Prostate gland (tissue), 2 donors: ENCODE measurements around the gene POPDC3. TPM values are rescaled to one million over a fixed set of nuclear protein-coding genes. Genes with fewer than 3 reads are reported as not detected.

Source experiments
- DNase-seq: peaks from one replicate; pipeline ENCODE4 v3.0.0-alpha.2; 2019; ENCODE audit warnings: low spot score
- H3K27ac ChIP-seq, 2 donors: fragments of 200-600 bp; sonication (generic); 2 replicates each; pipeline ENCODE4 v1.5.1; 2017 to 2019
- H3K27me3 ChIP-seq: fragments of 200-600 bp; sonication (generic); replicated peaks from 2 replicates; pipeline ENCODE4 v1.5.1; 2019; ENCODE audit not compliant: insufficient read depth
- H3K36me3 ChIP-seq, 2 donors: fragments of 200-600 bp; sonication (generic); 1 replicate in 1 of 2; 2 replicates in 1 of 2; pipeline versions ENCODE4 v1.5.1 to v1.8.1; 2017 to 2019
- H3K4me1 ChIP-seq: fragments of 200-600 bp; sonication (generic); replicated peaks from 2 replicates; pipeline ENCODE4 v1.5.1; 2019
- H3K4me3 ChIP-seq, 2 donors: fragments of 200-600 bp; sonication (generic); 2 replicates each; pipeline ENCODE4 v1.5.1; 2017 to 2019
- H3K9me3 ChIP-seq: fragments of 200-600 bp; sonication (generic); 2 replicates; pipeline ENCODE4 v1.5.1; 2017
- POLR2A ChIP-seq: fragments of 450-650 bp; IDR thresholded peaks from one replicate; pipeline ENCODE4 v1.6.1; 2016; ENCODE audit warnings: antibody characterized with exemption, mild to moderate bottlenecking
- POLR2AphosphoS5 ChIP-seq: sonication (generic); formaldehyde crosslinking; IDR thresholded peaks from one replicate; pipeline ENCODE4 v1.6.1; 2017; ENCODE audit warnings: antibody characterized with exemption
- WGBS: methylation state at CpG from one replicate; pipeline ENCODE4 v1.1.5; 2018; 5-methylcytosine and 5-hydroxymethylcytosine counted together
- intact Hi-C: fragments of 100-400 bp; cut with DNase I; formaldehyde crosslinking; loops from one replicate; pipeline ENCODE4 v1.14.2; 2022
- total RNA-seq, 2 donors: library from RNA; depleted of rRNA; stranded (reverse); fragments of >200 nt; gene quantifications; one replicate each; pipeline ENCODE4 v1.1.0, GENCODE V29; 2016
- TF ChIP-seq, protein P1 (sequence below), 4 experiments: fragments of 200-600 bp in 2 of 4; fragments of 450-650 bp in 2 of 4; sonication (generic) in 2 of 4; IDR thresholded peaks; 1 replicate in 3 of 4; 2 replicates in 1 of 4; pipeline ENCODE4 v1.5.1; 2016 to 2019; ENCODE audit warnings: antibody characterized with exemption in 4 of 4, mild to moderate bottlenecking in 2 of 4, moderate library complexity in 2 of 4

The POPDC3 gene
- total RNA-seq, 2 donors from 2014 or later, result 2.3 TPM; not detected in 1

- Histone ChIP-seq H3K36me3 (no peaks in the 10 kb centered on the region), H3K27me3 (no peaks in the 10 kb centered on the region), H3K4me3 (no peak overlapping the region), H3K27ac (no peak overlapping the region), H3K9me3 (no peaks in the 10 kb centered on the region), H3K4me1 (no peaks in the 10 kb centered on the region)
- WGBS, result 74% methylated on average over 7 of the region's 7 CpGs
- intact Hi-C loops, result no loop called here
- no peak for DNase-seq
- no peak for TF ChIP-seq POLR2A
- TF ChIP-seq POLR2AphosphoS5, result no peak
- TF ChIP-seq, protein P1, sequence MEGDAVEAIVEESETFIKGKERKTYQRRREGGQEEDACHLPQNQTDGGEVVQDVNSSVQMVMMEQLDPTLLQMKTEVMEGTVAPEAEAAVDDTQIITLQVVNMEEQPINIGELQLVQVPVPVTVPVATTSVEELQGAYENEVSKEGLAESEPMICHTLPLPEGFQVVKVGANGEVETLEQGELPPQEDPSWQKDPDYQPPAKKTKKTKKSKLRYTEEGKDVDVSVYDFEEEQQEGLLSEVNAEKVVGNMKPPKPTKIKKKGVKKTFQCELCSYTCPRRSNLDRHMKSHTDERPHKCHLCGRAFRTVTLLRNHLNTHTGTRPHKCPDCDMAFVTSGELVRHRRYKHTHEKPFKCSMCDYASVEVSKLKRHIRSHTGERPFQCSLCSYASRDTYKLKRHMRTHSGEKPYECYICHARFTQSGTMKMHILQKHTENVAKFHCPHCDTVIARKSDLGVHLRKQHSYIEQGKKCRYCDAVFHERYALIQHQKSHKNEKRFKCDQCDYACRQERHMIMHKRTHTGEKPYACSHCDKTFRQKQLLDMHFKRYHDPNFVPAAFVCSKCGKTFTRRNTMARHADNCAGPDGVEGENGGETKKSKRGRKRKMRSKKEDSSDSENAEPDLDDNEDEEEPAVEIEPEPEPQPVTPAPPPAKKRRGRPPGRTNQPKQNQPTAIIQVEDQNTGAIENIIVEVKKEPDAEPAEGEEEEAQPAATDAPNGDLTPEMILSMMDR (IDR thresholded peaks at IDR 0.05), result no peak
Measured at GRCh38 chr6:105192707-105193465, 13.1 kb upstream of the POPDC3 start.

DNA sequence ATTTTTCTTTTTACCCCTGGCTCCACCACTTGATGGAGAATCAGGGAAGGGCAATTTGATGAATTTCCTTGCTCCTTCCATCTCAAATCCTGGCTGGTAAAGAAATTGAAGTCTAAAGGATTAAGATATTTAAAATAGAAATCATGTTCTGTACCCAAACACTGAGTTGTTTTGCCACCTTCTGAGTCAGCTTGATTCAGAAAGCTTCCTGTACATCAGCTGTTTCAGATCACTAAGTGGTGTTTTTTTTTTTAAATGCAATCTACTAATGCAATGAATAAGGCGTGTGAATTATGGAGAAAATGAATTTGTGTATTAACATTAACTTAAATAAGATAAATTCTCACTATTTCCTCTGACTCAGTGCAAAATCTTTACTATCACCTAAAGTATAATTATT, 11.5 kb upstream of the POPDC3 start:
- H3K9me3 ChIP-seq, result no peaks in the 10 kb centered on the region
- no peak overlapping the region for H3K4me3 ChIP-seq
- no peak for DNase-seq
- 97% methylated on average over 1 of the region's 1 CpG for WGBS
- no peak overlapping the region for H3K27ac ChIP-seq
- no peaks in the 10 kb centered on the region for H3K36me3 ChIP-seq
- intact Hi-C loops, result no loop called here
- H3K4me1 ChIP-seq, result no peaks in the 10 kb centered on the region
- TF ChIP-seq POLR2AphosphoS5, result no peak
- TF ChIP-seq, protein P1 (IDR thresholded peaks at IDR 0.05), result no peak
- no peak for TF ChIP-seq POLR2A
- no peaks in the 10 kb centered on the region for H3K27me3 ChIP-seq

DNA sequence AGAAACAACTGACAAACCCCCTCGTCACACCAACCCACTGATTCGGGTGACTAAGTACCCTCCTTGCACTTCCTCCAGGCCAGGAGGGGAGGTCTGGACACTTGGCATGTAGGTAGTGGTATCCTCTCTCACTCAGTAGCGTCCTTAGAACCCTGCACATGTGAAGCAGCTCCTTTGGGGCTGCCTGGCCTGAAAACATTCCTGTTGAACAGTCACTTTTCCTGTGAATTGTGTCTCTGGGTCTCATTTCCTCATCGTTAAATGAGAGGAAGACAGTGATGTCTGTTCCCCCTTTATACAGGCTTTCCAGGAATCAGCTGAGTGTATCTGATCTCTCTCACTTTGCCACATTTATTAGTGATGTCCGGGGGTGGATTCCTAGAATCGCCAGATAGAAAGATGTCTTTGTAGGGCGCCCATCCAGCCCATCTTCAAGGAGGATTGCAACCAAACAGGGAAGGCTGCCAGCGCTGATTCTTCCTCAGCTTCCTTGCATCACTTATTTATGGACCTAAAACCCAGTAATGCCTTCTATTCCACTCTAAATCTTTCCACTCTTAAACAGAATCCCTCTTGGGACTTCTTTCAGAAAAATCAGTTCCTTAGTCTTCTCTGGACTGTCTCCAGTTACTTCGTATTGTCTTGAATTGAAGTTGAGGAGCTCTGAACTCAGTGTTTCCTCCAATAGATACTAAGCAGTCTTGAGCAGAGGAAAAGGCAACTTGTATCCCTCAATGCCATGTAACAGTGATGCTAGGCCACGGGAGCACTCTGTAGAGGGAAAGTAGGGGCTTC, 9.4 kb upstream of the POPDC3 start:
- H3K27ac ChIP-seq, result no peak overlapping the region
- no peaks in the 10 kb centered on the region for H3K4me1 ChIP-seq
- no peak overlapping the region for H3K4me3 ChIP-seq
- DNase-seq, result no peak
- TF ChIP-seq, protein P1 (IDR thresholded peaks at IDR 0.05), result no peak
- no peak for TF ChIP-seq POLR2AphosphoS5
- no peak for TF ChIP-seq POLR2A
- H3K36me3 ChIP-seq, result no peaks in the 10 kb centered on the region
- intact Hi-C loops, result no loop called here
- H3K27me3 ChIP-seq, result peaks cover 2% of the 10 kb centered on the region
- no peaks in the 10 kb centered on the region for H3K9me3 ChIP-seq
- 73% methylated on average over 10 of the region's 10 CpGs for WGBS

DNA sequence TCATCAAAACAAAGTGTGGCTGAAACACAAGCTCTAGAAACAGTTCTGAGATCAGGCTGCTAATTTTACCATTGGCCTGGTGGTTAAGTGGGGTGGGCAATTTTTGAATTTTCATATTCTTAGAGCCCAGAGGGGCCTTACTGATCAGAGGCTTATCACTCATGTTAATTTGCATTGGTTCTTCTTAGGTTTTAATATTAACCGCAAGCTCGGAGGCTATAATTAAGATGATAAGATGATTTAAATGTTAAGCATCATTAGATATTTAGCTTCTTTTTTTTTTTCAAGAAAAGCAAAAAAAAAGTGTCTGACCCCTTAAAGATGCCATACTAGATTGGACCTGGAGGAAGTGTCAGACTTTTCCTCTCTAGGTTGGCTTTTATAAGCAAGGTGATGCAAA, 8.4 kb upstream of the POPDC3 start:
- no peak overlapping the region for H3K27ac ChIP-seq
- no peaks in the 10 kb centered on the region for H3K9me3 ChIP-seq
- TF ChIP-seq POLR2A (no peak), POLR2AphosphoS5 (no peak)
- TF ChIP-seq, protein P1 (IDR thresholded peaks at IDR 0.05), result no peak
- WGBS, result 91% methylated on average over 2 of the region's 2 CpGs
- H3K27me3 ChIP-seq, result peaks cover 2% of the 10 kb centered on the region
- no peak overlapping the region for H3K4me3 ChIP-seq
- intact Hi-C loops, result no loop called here
- no peaks in the 10 kb centered on the region for H3K36me3 ChIP-seq
- no peak for DNase-seq
- no peaks in the 10 kb centered on the region for H3K4me1 ChIP-seq
